Activated naive CD8-positive, alpha-beta T cell (primary cell): ENCODE results near the gene REXO1.
A peak's percentile ranks its signal among the peaks of the same experiment; 100 is the strongest.

Experiments used
- H3K27ac Mint-ChIP-seq: one replicate; pipeline ENCODE4 v1.8.0; 2021; ENCODE audit warnings: mixed read lengths
- H3K27me3 Mint-ChIP-seq: one replicate; pipeline ENCODE4 v1.8.0; 2021; ENCODE audit warnings: mixed read lengths
- H3K36me3 Mint-ChIP-seq: one replicate; pipeline ENCODE4 v1.8.0; 2021; ENCODE audit warnings: mixed read lengths
- H3K4me1 Mint-ChIP-seq: one replicate; pipeline ENCODE4 v1.8.0; 2021; ENCODE audit warnings: low read depth, mixed read lengths
- H3K4me3 Mint-ChIP-seq: one replicate; pipeline ENCODE4 v1.8.0; 2021; ENCODE audit warnings: mild to moderate bottlenecking, mixed read lengths
- H3K9me3 Mint-ChIP-seq: one replicate; pipeline ENCODE4 v1.8.0; 2021; ENCODE audit warnings: low read depth, mixed read lengths

Gene REXO1

GRCh38 chr19:1849886-1850398 is 1.7 kb upstream of the REXO1 start:
- H3K4me3 Mint-ChIP-seq: peak overlapping the region; percentile 36
- peak overlapping the region; percentile 75 for H3K27ac Mint-ChIP-seq
- H3K36me3 Mint-ChIP-seq: no peaks in the 10 kb centered on the region
- H3K9me3 Mint-ChIP-seq: no peaks in the 10 kb centered on the region
- H3K27me3 Mint-ChIP-seq: no peaks in the 10 kb centered on the region
- peaks cover 50% of the 10 kb centered on the region for H3K4me1 Mint-ChIP-seq

DNA sequence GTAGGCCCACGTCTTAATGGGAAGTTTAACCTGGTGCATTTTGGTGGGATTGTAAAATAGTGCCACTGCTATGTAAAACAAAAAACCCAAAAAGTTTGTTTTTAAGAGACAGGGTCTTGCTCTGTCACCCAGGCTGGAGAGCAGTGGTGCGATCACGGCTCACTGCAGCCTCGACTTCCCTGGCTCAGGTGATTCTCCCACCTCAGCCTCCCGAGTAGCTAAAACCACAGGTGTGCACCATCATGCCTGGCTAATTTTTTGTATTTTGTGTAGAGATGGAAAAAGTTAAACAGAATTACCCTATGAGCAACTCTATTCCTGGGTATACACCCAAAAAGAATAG is 820 bp upstream of the REXO1 start:
- Mint-ChIP-seq H3K36me3 (no peaks in the 10 kb centered on the region), H3K27ac (peak overlapping the region; percentile 85), H3K9me3 (no peaks in the 10 kb centered on the region), H3K27me3 (no peaks in the 10 kb centered on the region), H3K4me1 (peaks cover 52% of the 10 kb centered on the region), H3K4me3 (peak overlapping the region; percentile 64)

- Mint-ChIP-seq H3K27me3 (no peaks in the 10 kb centered on the region), H3K9me3 (no peaks in the 10 kb centered on the region), H3K4me3 (peak overlapping the region; percentile 93), H3K36me3 (no peaks in the 10 kb centered on the region), H3K27ac (peak overlapping the region; percentile 94), H3K4me1 (peaks cover 52% of the 10 kb centered on the region)
These were observed 442 bp downstream of the REXO1 start for GRCh38 chr19:1847684-1848398.

DNA sequence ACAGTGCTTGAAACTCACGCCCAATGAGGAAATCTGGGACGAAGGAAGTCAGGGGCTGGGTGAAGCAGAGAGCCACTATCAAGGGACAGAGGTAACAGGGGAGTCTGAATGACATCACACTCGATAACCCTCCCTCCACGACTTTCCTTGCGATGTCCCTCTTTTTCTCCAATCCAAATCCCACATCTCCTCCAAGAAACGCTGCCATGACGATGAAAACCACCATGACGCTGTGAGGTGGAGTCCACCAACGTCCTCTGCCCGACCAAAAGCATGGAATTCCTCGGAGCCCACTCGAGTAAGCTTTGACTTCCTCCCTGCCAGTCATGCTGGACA is 967 bp downstream of the REXO1 start:
- Mint-ChIP-seq H3K9me3 (no peaks in the 10 kb centered on the region), H3K4me1 (peaks cover 57% of the 10 kb centered on the region), H3K27ac (peak overlapping the region; percentile 94), H3K36me3 (no peaks in the 10 kb centered on the region), H3K27me3 (no peaks in the 10 kb centered on the region), H3K4me3 (peak overlapping the region; percentile 93)

DNA sequence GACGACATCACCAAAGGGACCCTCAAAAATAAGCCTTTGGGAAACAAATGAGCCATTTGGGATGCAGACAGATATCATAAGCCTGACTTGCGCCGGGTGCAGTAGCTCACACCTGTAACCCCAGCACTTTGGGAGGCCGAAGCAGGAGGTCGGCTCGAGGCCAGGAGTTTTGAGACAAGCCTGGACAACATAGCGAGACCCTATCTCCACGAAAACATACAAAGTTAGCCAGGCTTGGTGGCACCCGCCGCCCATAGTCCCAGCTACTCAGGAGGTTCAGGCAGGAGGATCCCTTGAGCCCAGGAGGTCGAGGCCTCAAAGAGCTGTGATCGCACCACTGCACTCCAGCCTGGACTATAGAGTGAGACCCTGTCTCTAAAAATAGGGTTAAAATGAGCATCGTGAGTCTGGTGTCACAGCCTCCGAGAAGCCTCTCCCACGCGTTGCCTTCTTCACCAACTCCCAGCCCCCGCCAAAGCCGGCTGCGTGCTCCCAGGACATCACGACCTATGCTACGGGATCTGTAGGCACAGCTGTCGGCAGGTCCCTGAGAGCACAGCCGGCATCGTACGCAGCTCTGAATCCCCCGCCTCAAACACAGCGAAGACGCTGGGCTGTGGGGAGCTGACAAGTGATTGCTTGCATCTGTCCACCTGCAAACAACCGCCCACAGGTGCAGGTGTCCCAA is 1.6 kb downstream of the REXO1 start:
- Mint-ChIP-seq H3K36me3 (no peaks in the 10 kb centered on the region), H3K4me1 (peaks cover 61% of the 10 kb centered on the region), H3K27ac (peak overlapping the region; percentile 94), H3K27me3 (no peaks in the 10 kb centered on the region), H3K9me3 (no peaks in the 10 kb centered on the region), H3K4me3 (peak overlapping the region; percentile 93)

GRCh38 chr19:1845642-1846041 is 2.6 kb downstream of the REXO1 start:
- Mint-ChIP-seq H3K9me3 (no peaks in the 10 kb centered on the region), H3K4me1 (peaks cover 61% of the 10 kb centered on the region), H3K36me3 (no peaks in the 10 kb centered on the region), H3K27me3 (no peaks in the 10 kb centered on the region), H3K27ac (peak overlapping the region; percentile 54), H3K4me3 (peak overlapping the region; percentile 93)

- no peaks in the 10 kb centered on the region for H3K9me3 Mint-ChIP-seq
- no peaks in the 10 kb centered on the region for H3K36me3 Mint-ChIP-seq
- H3K27ac Mint-ChIP-seq: no peak overlapping the region
- H3K27me3 Mint-ChIP-seq: no peaks in the 10 kb centered on the region
- peaks cover 61% of the 10 kb centered on the region for H3K4me1 Mint-ChIP-seq
- H3K4me3 Mint-ChIP-seq: no peak overlapping the region
These were observed 3.2 kb downstream of the REXO1 start for GRCh38 chr19:1845125-1845515.

- no peaks in the 10 kb centered on the region for H3K36me3 Mint-ChIP-seq
- no peak overlapping the region for H3K27ac Mint-ChIP-seq
- peak overlapping the region; percentile 23 for H3K4me3 Mint-ChIP-seq
- H3K4me1 Mint-ChIP-seq: peaks cover 59% of the 10 kb centered on the region
- no peaks in the 10 kb centered on the region for H3K9me3 Mint-ChIP-seq
- no peaks in the 10 kb centered on the region for H3K27me3 Mint-ChIP-seq
These were observed 3.7 kb downstream of the REXO1 start for GRCh38 chr19:1844513-1845124.

- H3K4me1 Mint-ChIP-seq: peaks cover 54% of the 10 kb centered on the region
- H3K9me3 Mint-ChIP-seq: no peaks in the 10 kb centered on the region
- no peak overlapping the region for H3K27ac Mint-ChIP-seq
- no peak overlapping the region for H3K4me3 Mint-ChIP-seq
- no peaks in the 10 kb centered on the region for H3K36me3 Mint-ChIP-seq
- no peaks in the 10 kb centered on the region for H3K27me3 Mint-ChIP-seq
These were observed 4.5 kb downstream of the REXO1 start for GRCh38 chr19:1843646-1844394.

- no peaks in the 10 kb centered on the region for H3K27me3 Mint-ChIP-seq
- H3K4me3 Mint-ChIP-seq: no peak overlapping the region
- H3K9me3 Mint-ChIP-seq: no peaks in the 10 kb centered on the region
- no peak overlapping the region for H3K27ac Mint-ChIP-seq
- no peaks in the 10 kb centered on the region for H3K36me3 Mint-ChIP-seq
- peaks cover 52% of the 10 kb centered on the region for H3K4me1 Mint-ChIP-seq
These were observed 5.2 kb downstream of the REXO1 start for GRCh38 chr19:1843116-1843515.

- H3K27ac Mint-ChIP-seq: no peak overlapping the region
- H3K36me3 Mint-ChIP-seq: no peaks in the 10 kb centered on the region
- H3K27me3 Mint-ChIP-seq: no peaks in the 10 kb centered on the region
- peaks cover 41% of the 10 kb centered on the region for H3K4me1 Mint-ChIP-seq
- H3K4me3 Mint-ChIP-seq: no peak overlapping the region
- H3K9me3 Mint-ChIP-seq: no peaks in the 10 kb centered on the region
These were observed 6.9 kb downstream of the REXO1 start for GRCh38 chr19:1841209-1841924.

GRCh38 chr19:1840541-1841115 is 7.7 kb downstream of the REXO1 start:
- Mint-ChIP-seq H3K4me3 (no peak overlapping the region), H3K36me3 (no peaks in the 10 kb centered on the region), H3K27ac (no peak overlapping the region), H3K4me1 (peaks cover 39% of the 10 kb centered on the region), H3K27me3 (no peaks in the 10 kb centered on the region), H3K9me3 (no peaks in the 10 kb centered on the region)

DNA sequence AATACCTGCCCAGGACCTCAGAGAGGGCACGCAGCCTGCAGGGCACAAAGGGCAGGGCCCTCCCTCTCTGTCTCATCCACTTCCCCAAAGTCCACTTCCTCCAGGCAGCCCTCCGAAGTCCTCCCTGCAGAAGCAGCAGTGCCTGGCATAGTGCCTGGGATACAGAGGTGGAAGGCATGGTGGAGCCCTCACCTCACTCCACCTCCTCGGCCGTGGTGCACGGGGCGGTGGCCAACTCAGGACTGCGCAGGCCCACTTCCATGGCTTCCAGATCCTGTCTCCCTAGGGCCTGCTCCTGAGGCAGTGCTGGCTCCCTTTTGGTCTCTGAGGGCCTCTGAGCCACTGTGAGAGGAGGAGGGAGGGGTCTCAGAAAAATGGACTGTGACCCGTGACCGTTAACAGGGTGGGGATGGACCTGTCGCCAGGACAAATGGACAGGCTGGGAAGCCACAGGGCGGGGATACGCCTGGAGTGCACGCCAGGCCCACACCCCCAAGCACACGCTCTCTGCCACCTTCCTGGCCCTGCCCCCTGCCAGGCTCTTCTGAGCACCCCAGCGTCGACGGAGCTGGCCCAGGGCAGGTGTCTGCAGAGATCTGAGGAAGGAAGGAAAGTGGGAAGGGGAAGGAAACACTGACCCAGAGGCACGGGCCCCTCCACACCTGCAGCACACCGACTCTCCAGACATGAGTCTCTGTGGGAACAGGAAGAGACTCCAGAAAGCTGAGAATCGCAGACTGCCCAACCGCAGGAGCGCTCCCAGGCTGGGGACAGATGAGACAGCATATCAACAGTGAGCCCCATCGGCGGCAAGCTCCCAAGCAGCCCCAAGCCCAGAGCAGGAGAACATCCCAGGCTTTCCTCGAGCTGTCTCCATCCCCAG is 8.4 kb downstream of the REXO1 start:
- Mint-ChIP-seq H3K9me3 (no peaks in the 10 kb centered on the region), H3K27ac (peak overlapping the region; percentile 50), H3K27me3 (no peaks in the 10 kb centered on the region), H3K4me1 (peaks cover 38% of the 10 kb centered on the region), H3K4me3 (no peak overlapping the region), H3K36me3 (no peaks in the 10 kb centered on the region)
